H1 (cell line): ENCODE data around the gene UGGT1. TPM values are rescaled to one million over a fixed set of nuclear protein-coding genes. Genes with fewer than 3 reads are reported as not detected.

ENCODE experiments used
- CTCF ChIA-PET: fragments of 300-600 bp; sonication (Branson Sonifier 250); formaldehyde crosslinking; loops from one replicate; lab custom pipeline; 2021; ENCODE audit not compliant: partially characterized antibody; lab: Charles Lee
- POLR2A ChIA-PET: fragments of 300-600 bp; sonication (Branson Sonifier 250); formaldehyde crosslinking; loops from one replicate; lab custom pipeline; 2021; ENCODE audit warnings: inconsistent platforms; ENCODE audit not compliant: partially characterized antibody; lab: Charles Lee
- DNase-seq, 2 experiments: peaks; one replicate each; pipeline versions ENCODE4 v3.0.0 to v3.0.0-alpha.2; 2010 to 2022; ENCODE audit warnings: low spot score in 2 of 2, low read depth in 1 of 2, mixed read lengths in 1 of 2
- FAIRE-seq: peaks from 2 replicates; lab custom pipeline; 2011; peaks lifted over from hg19 to GRCh38; lab: Jason Lieb, UNC
- H2AFZ ChIP-seq: 2 replicates; pipeline ENCODE4 v1.8.1; 2012; ENCODE audit warnings: low read length, inconsistent platforms
- H2AK5ac ChIP-seq: 2 replicates; pipeline ENCODE4 v1.6.1; 2013; ENCODE audit warnings: low read depth, low read length
- H2BK120ac ChIP-seq: replicated peaks from 2 replicates; pipeline ENCODE3; 2013; ENCODE audit warnings: low read depth, low read length, inconsistent platforms
- H2BK12ac ChIP-seq: 2 replicates; pipeline ENCODE4 v1.6.1; 2013; ENCODE audit warnings: low read depth, low read length
- H2BK15ac ChIP-seq: 2 replicates; pipeline ENCODE4 v1.6.1; 2013; ENCODE audit warnings: low read length
- H2BK20ac ChIP-seq: 2 replicates; pipeline ENCODE4 v1.6.1; 2013; ENCODE audit warnings: low read length
- H2BK5ac ChIP-seq: 2 replicates; pipeline ENCODE4 v1.6.1; 2013; ENCODE audit warnings: low read depth, low read length
- H3K14ac ChIP-seq: 2 replicates; pipeline ENCODE4 v1.6.1; 2013; ENCODE audit warnings: inconsistent platforms; ENCODE audit not compliant: insufficient read length
- H3K18ac ChIP-seq: 2 replicates; pipeline ENCODE4 v1.6.1; 2013; ENCODE audit warnings: low read length; ENCODE audit errors: extremely low read depth
- H3K23ac ChIP-seq: 2 replicates; pipeline ENCODE4 v1.6.1; 2013; ENCODE audit warnings: inconsistent platforms; ENCODE audit not compliant: insufficient read length
- H3K23me2 ChIP-seq: 2 replicates; pipeline ENCODE4 v1.6.1; 2013; ENCODE audit warnings: low read depth, low read length
- H3K27ac ChIP-seq: 2 replicates; pipeline ENCODE4 v1.6.1; 2011; ENCODE audit warnings: low read depth, low read length, inconsistent platforms
- H3K27me3 ChIP-seq, 4 experiments: replicated peaks in 1 of 4; 1 replicate in 1 of 4; 2 replicates in 3 of 4; pipeline versions ENCODE4 v1.6.1 to v1.8.1; 2011 to 2013; ENCODE audit warnings: low read length in 3 of 4, mild to moderate bottlenecking in 3 of 4, inconsistent platforms in 2 of 4, mixed read lengths in 2 of 4, moderate library complexity in 1 of 4; ENCODE audit not compliant: control insufficient read depth in 3 of 4, insufficient read depth in 3 of 4; ENCODE audit errors: extremely low read depth in 1 of 4
- H3K36me3 ChIP-seq, 4 experiments: 2 replicates each; pipeline versions ENCODE4 v1.6.1 to v1.8.1; 2011 to 2013; ENCODE audit warnings: mild to moderate bottlenecking in 4 of 4, low read length in 3 of 4, moderate library complexity in 2 of 4, control low read depth in 1 of 4, inconsistent platforms in 1 of 4; ENCODE audit not compliant: insufficient read depth in 4 of 4, control insufficient read depth in 2 of 4
- H3K4ac ChIP-seq: replicated peaks from 2 replicates; pipeline ENCODE3; 2013; ENCODE audit warnings: low read length, low read depth, mixed read lengths, inconsistent platforms; ENCODE audit not compliant: insufficient read length
- H3K4me1 ChIP-seq, 4 experiments: replicated peaks in 1 of 4; 1 replicate in 1 of 4; 2 replicates in 3 of 4; pipeline versions ENCODE4 v1.6.1 to v1.8.1; 2011 to 2013; ENCODE audit warnings: low read length in 3 of 4, inconsistent platforms in 2 of 4, mixed read lengths in 1 of 4; ENCODE audit not compliant: insufficient read depth in 4 of 4, control insufficient read depth in 3 of 4
- H3K4me2 ChIP-seq, 2 experiments: 2 replicates each; pipeline versions ENCODE4 v1.6.1 to v1.8.1; 2011 to 2013; ENCODE audit warnings: low read depth in 2 of 2, low read length in 2 of 2, control low read depth in 1 of 2, inconsistent platforms in 1 of 2, mild to moderate bottlenecking in 1 of 2; ENCODE audit not compliant: insufficient read depth in 1 of 2
- H3K4me3 ChIP-seq, 4 experiments: fragments of 200-600, 300-600 bp in 1 of 4; sonication (generic), shearing (Covaris generic), sonication (Bioruptor Twin) in 1 of 4; 2 replicates each; pipeline versions ENCODE4 v1.5.1 to v1.8.1; 2011 to 2016; ENCODE audit warnings: low read length in 4 of 4, low read depth in 3 of 4, control low read depth in 2 of 4, inconsistent platforms in 2 of 4, mild to moderate bottlenecking in 2 of 4, mixed read lengths in 1 of 4, moderate library complexity in 1 of 4; ENCODE audit not compliant: insufficient read depth in 2 of 4; ENCODE audit errors: extremely low read depth in 1 of 4
- H3K56ac ChIP-seq: replicated peaks from 2 replicates; pipeline ENCODE3; 2013; ENCODE audit warnings: low read depth, mild to moderate bottlenecking, mixed read lengths, low read length, inconsistent platforms; ENCODE audit not compliant: insufficient read length
- H3K79me1 ChIP-seq: 2 replicates; pipeline ENCODE4 v1.6.1; 2013; ENCODE audit warnings: low read depth, low read length, control low read depth
- H3K79me2 ChIP-seq, 2 experiments: 2 replicates each; pipeline versions ENCODE4 v1.6.1 to v1.8.1; 2012 to 2013; ENCODE audit warnings: low read length in 2 of 2, mild to moderate bottlenecking in 2 of 2, inconsistent platforms in 1 of 2; ENCODE audit not compliant: insufficient read depth in 2 of 2, control insufficient read depth in 1 of 2
- H3K9ac ChIP-seq, 4 experiments: replicated peaks in 1 of 4; 1 replicate in 1 of 4; 2 replicates in 3 of 4; pipeline versions ENCODE4 v1.6.1 to v1.8.1; 2011 to 2013; ENCODE audit warnings: low read depth in 3 of 4, low read length in 3 of 4, control low read depth in 2 of 4, mild to moderate bottlenecking in 2 of 4, moderate library complexity in 2 of 4, inconsistent platforms in 1 of 4; ENCODE audit errors: extremely low read depth in 1 of 4
- H3K9me3 ChIP-seq, 2 experiments: 2 replicates each; pipeline versions ENCODE4 v1.6.1 to v1.8.1; 2012 to 2013; ENCODE audit warnings: mild to moderate bottlenecking in 2 of 2, moderate library complexity in 2 of 2, control low read depth in 1 of 2, inconsistent platforms in 1 of 2, low read depth in 1 of 2, low read length in 1 of 2, mixed read lengths in 1 of 2; ENCODE audit not compliant: insufficient read depth in 2 of 2
- H4K20me1 ChIP-seq, 2 experiments: replicated peaks in 1 of 2; 2 replicates each; pipeline versions ENCODE3 to v1.8.1; 2011 to 2013; ENCODE audit warnings: inconsistent platforms in 2 of 2, low read length in 2 of 2, mild to moderate bottlenecking in 1 of 2; ENCODE audit not compliant: insufficient read depth in 2 of 2, control insufficient read depth in 1 of 2
- H4K5ac ChIP-seq: 2 replicates; pipeline ENCODE4 v1.6.1; 2013; ENCODE audit warnings: low read length, low read depth, mixed read lengths, inconsistent platforms; ENCODE audit not compliant: insufficient read length
- H4K8ac ChIP-seq: 2 replicates; pipeline ENCODE4 v1.8.0; 2013; ENCODE audit warnings: mild to moderate bottlenecking, moderate library complexity, low read length, inconsistent platforms; ENCODE audit not compliant: insufficient read depth; ENCODE audit errors: extremely low read depth
- H4K91ac ChIP-seq: replicated peaks from 2 replicates; pipeline ENCODE3; 2013; ENCODE audit warnings: low read length, mixed read lengths, inconsistent platforms; ENCODE audit not compliant: insufficient read length
- MAFK ChIP-seq: IDR thresholded peaks from 2 replicates; pipeline ENCODE4 v1.6.1; 2012; ENCODE audit warnings: low read depth, mild to moderate bottlenecking, improper control_type of control experiment, low read length
- POLR2A ChIP-seq, 2 experiments: IDR thresholded peaks; 1 replicate in 1 of 2; 2 replicates in 1 of 2; pipeline ENCODE4 v1.6.1; 2011; ENCODE audit warnings: low read depth in 2 of 2, low read length in 2 of 2, mild to moderate bottlenecking in 2 of 2; ENCODE audit errors: control extremely low read depth in 1 of 2
- WGBS, 2 experiments: shearing (Covaris generic) in 1 of 2; methylation state at CpG; one replicate each; pipeline versions ENCODE4 v1.1.6 to v1.1.7; 2013 to 2015; ENCODE audit warnings: low lambda C conversion rate in 2 of 2, mixed read lengths in 2 of 2, inconsistent platforms in 1 of 2, low coverage in 1 of 2, missing lambda C conversion rate in 1 of 2; ENCODE audit not compliant: insufficient replicate concordance in 2 of 2, insufficient coverage in 1 of 2, insufficient read length in 1 of 2; ENCODE audit errors: extremely low coverage in 1 of 2, missing lambda C conversion rate in 1 of 2; 5-methylcytosine and 5-hydroxymethylcytosine counted together
- polyA plus RNA-seq, 7 experiments: library from polyadenylated mRNA; depleted of rRNA in 3 of 7; stranded (reverse) in 5 of 7; unstranded in 2 of 7; fragments of >200 nt in 5 of 7; fragments of 200-250 nt in 2 of 7; gene quantifications; 1 replicate in 5 of 7; 2 replicates in 1 of 7; 4 replicates in 1 of 7; pipeline versions ENCODE4 v1.2.1 to v1.2.3, GENCODE V29; 2011 to 2013; ENCODE audit warnings: missing spikeins in 2 of 7, mixed read lengths in 2 of 7
- total RNA-seq: library from RNA; stranded (reverse); fragmentation: NEBNext Ultra II Directional; extraction: Animal tissue kit (Norgen Biotek cat#: 25700); gene quantifications from 2 replicates; pipeline ENCODE4 v1.2.1, GENCODE V29; 2021

Gene UGGT1
- total and polyA plus RNA-seq, 2 of the 8 experiments (the other 6 are each of a cell fraction or from before 2014, with no cell fraction given) = 14.9 to 57.3 TPM

GRCh38 chr2:128187032-128187654 is 96.1 kb downstream of the UGGT1 start:
- H3K4me2 ChIP-seq = no peak overlapping the region
- no peak overlapping the region for H3K4me3 ChIP-seq
- no peak overlapping the region for H2BK15ac ChIP-seq
- H3K4me1 ChIP-seq = no peaks in the 10 kb centered on the region
- H4K8ac ChIP-seq = no peak overlapping the region
- H3K23ac ChIP-seq = no peak overlapping the region
- H2BK5ac ChIP-seq = no peak overlapping the region
- no peak overlapping the region for H2AK5ac ChIP-seq
- TF ChIP-seq MAFK (peak; percentile 22; the same call in 1 of the 2 replicates), POLR2A (IDR thresholded peaks at IDR 0.05; ENCODE audit: control extremely low read depth in 1 of 2, low read depth in 2 of 2, low read length in 2 of 2) (no peak)
- no peak overlapping the region for H3K14ac ChIP-seq
- no peak overlapping the region for H3K9ac ChIP-seq
- no peak overlapping the region for H2AFZ ChIP-seq
- H3K79me1 ChIP-seq = no peaks in the 10 kb centered on the region
- no peak overlapping the region for H4K5ac ChIP-seq
- H4K20me1 ChIP-seq = peaks cover 0 to 1% of the 10 kb centered on the region in 2 experiments
- no peak for DNase-seq
- POLR2A ChIA-PET = no interaction called here
- H3K27me3 ChIP-seq = no peaks in the 10 kb centered on the region; a peak in 2 of 7 replicates
- no peak overlapping the region for H2BK12ac ChIP-seq
- 90% methylated on average over 9 of the region's 9 CpGs; no CpG with 5 or more reads in 1 of the 2 experiments for WGBS, 2 experiments
- H4K91ac ChIP-seq = no peak overlapping the region
- no peak overlapping the region for H2BK20ac ChIP-seq
- H3K4ac ChIP-seq = no peak overlapping the region
- no peak overlapping the region for H3K18ac ChIP-seq
- H2BK120ac ChIP-seq = no peak overlapping the region
- no peaks in the 10 kb centered on the region for H3K23me2 ChIP-seq
- no peaks in the 10 kb centered on the region for H3K9me3 ChIP-seq
- CTCF ChIA-PET = no interaction called here
- no peak overlapping the region; the same call in 1 of the 2 replicates for H3K27ac ChIP-seq
- no peaks in the 10 kb centered on the region for H3K79me2 ChIP-seq
- peaks cover 9 to 72% (median 23%) of the 10 kb centered on the region in 4 experiments for H3K36me3 ChIP-seq
- H3K56ac ChIP-seq = no peak overlapping the region
- no peak for FAIRE-seq
